ENCODE results near the gene RAB17. TPM values are rescaled to one million over a fixed set of nuclear protein-coding genes. Genes with fewer than 3 reads are reported as not detected.

RAB17 gene
- total and polyA plus RNA-seq, 8 donors = 19.2 to 130 (median 30.7) TPM

GRCh38 chr2:237631007-237631785, 40.7 kb upstream of the RAB17 start:
- TF ChIP-seq, protein P1, sequence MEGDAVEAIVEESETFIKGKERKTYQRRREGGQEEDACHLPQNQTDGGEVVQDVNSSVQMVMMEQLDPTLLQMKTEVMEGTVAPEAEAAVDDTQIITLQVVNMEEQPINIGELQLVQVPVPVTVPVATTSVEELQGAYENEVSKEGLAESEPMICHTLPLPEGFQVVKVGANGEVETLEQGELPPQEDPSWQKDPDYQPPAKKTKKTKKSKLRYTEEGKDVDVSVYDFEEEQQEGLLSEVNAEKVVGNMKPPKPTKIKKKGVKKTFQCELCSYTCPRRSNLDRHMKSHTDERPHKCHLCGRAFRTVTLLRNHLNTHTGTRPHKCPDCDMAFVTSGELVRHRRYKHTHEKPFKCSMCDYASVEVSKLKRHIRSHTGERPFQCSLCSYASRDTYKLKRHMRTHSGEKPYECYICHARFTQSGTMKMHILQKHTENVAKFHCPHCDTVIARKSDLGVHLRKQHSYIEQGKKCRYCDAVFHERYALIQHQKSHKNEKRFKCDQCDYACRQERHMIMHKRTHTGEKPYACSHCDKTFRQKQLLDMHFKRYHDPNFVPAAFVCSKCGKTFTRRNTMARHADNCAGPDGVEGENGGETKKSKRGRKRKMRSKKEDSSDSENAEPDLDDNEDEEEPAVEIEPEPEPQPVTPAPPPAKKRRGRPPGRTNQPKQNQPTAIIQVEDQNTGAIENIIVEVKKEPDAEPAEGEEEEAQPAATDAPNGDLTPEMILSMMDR (IDR thresholded peaks at IDR 0.05) = no peak
- Histone ChIP-seq H3K27me3 (no peaks in the 10 kb centered on the region), H3K4me1 (peaks cover 0 to 7% (median 3%) of the 10 kb centered on the region in 3 donors), H3K36me3 (no peaks in the 10 kb centered on the region), H3K27ac (no peak overlapping the region), H3K9me3 (no peaks in the 10 kb centered on the region), H3K4me3 (no peak overlapping the region)
- WGBS, 2 donors = 88 to 93% methylated on average over 14 of the region's 14 CpGs
- DNase-seq (no peak), ATAC-seq (no peak), FAIRE-seq (no peak)
- intact Hi-C loops (cut with DNase I) = no loop called here

GRCh38 chr2:237630216-237631000, 39.9 kb upstream of the RAB17 start:
- ATAC-seq (no peak), FAIRE-seq (no peak), DNase-seq (no peak)
- H3K27me3 ChIP-seq = no peaks in the 10 kb centered on the region
- intact Hi-C loops (cut with DNase I) = no loop called here
- TF ChIP-seq, protein P1 (IDR thresholded peaks at IDR 0.05) = no peak
- no peaks in the 10 kb centered on the region for H3K36me3 ChIP-seq
- H3K4me1 ChIP-seq = peaks cover 0 to 7% (median 3%) of the 10 kb centered on the region in 3 donors
- no peak overlapping the region for H3K27ac ChIP-seq
- H3K9me3 ChIP-seq = no peaks in the 10 kb centered on the region
- 74 to 86% methylated on average over 12 of the region's 12 CpGs for WGBS, 2 donors
- H3K4me3 ChIP-seq = no peak overlapping the region

- TF ChIP-seq, protein P1 (IDR thresholded peaks at IDR 0.05) = no peak
- WGBS, 2 donors = 60 to 79% methylated on average over 8 of the region's 8 CpGs
- Histone ChIP-seq H3K36me3 (no peaks in the 10 kb centered on the region), H3K27me3 (no peaks in the 10 kb centered on the region), H3K4me3 (no peak overlapping the region), H3K27ac (no peak overlapping the region), H3K4me1 (peaks cover 0 to 7% (median 3%) of the 10 kb centered on the region in 3 donors), H3K9me3 (no peaks in the 10 kb centered on the region)
- DNase-seq (no peak), ATAC-seq (no peak), FAIRE-seq (no peak)
- intact Hi-C loops (cut with DNase I) = no loop called here
These were observed 39.2 kb upstream of the RAB17 start for GRCh38 chr2:237629739-237630138.

DNA sequence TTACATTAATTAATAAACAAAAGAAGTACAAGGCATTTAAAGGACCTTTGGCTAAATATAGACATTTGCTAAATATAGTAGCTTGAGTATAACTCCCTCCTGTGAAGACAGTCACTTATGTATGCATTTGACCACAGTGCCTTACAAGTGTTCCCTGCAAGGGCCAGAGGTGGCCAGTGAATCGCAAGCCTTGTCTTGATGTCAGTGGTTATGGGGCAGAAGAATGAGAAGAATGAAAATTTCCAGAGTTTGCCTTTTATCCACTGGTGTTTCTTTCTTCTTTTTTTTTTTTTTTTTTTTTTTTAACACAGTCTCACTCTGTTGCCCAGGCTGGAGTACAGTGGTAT, 38.6 kb upstream of the RAB17 start:
- TF ChIP-seq, protein P1 (IDR thresholded peaks at IDR 0.05) = no peak
- FAIRE-seq (no peak), ATAC-seq (peak in 1 of 4 donors; percentile 12), DNase-seq (no peak)
- WGBS, 2 donors = 41 to 48% methylated on average over 1 of the region's 1 CpG
- Histone ChIP-seq H3K4me3 (no peak overlapping the region), H3K27me3 (no peaks in the 10 kb centered on the region), H3K36me3 (no peaks in the 10 kb centered on the region), H3K9me3 (no peaks in the 10 kb centered on the region), H3K27ac (peak overlapping the region in 1 of 4 donors; percentile 16), H3K4me1 (peaks cover 0 to 7% (median 3%) of the 10 kb centered on the region in 3 donors)
- intact Hi-C loops (cut with DNase I) = no loop called here

Data from pancreas (tissue), 10 donors.